K562 (cell line): Measurements from ENCODE around the gene RNFT2. TPM values are rescaled to one million over a fixed set of nuclear protein-coding genes. Genes with fewer than 3 reads are reported as not detected.
A peak's percentile ranks its signal among the peaks of the same experiment; 100 is the strongest.

ENCODE experiments used
- ATAC-seq: fragments of 200-7000 bp; cut with Tn5 transposase; 3 replicates; pipeline ENCODE4 v1.9.1; 2020; ENCODE audit warnings: moderate library complexity
- BruUV-seq: library from RNA; stranded (reverse); fragments of 400-500 nt; replicated peaks from 2 replicates; lab custom pipeline; 2021; lab: Mats Ljungman, UMichigan
- CTCF ChIA-PET: fragments of 300-600 bp; formaldehyde crosslinking; extraction: SDS; loops from one replicate; lab custom pipeline; 2021; ENCODE audit warnings: low intra/inter-chr PET ratio; lab: Yijun Ruan, JAX
- POLR2A ChIA-PET: fragments of 300-600, 350-650 bp; sonication (Branson Sonifier 250); formaldehyde crosslinking; extraction: SDS; loops from one replicate; lab custom pipeline; 2021; ENCODE audit warnings: antibody characterized with exemption, inconsistent platforms; lab: Yijun Ruan, JAX
- DNase-seq, 4 experiments: peaks; one replicate each; pipeline versions ENCODE4 v3.0.0 to v3.0.0-alpha.2; 2011 to 2018; ENCODE audit warnings: low spot score in 3 of 4, mixed read lengths in 3 of 4; ENCODE audit errors: extremely low read depth in 1 of 4
- FAIRE-seq: peaks from 2 replicates; lab custom pipeline; 2011; peaks lifted over from hg19 to GRCh38; lab: Jason Lieb, UNC
- H2AFZ ChIP-seq: 2 replicates; pipeline ENCODE4 v1.6.0; 2011; ENCODE audit warnings: low read depth, low read length, control low read depth, inconsistent platforms
- H3K27ac ChIP-seq: fragments of 200-600 bp; 3 replicates; pipeline ENCODE4 v1.8.0; 2011; ENCODE audit warnings: low read depth, mild to moderate bottlenecking, control low read depth, inconsistent platforms, low read length, moderate library complexity, mixed read lengths; ENCODE audit errors: extremely low read depth
- H3K27me3 ChIP-seq, 2 experiments: fragments of 300-600 bp in 1 of 2; 2 replicates in 1 of 2; 3 replicates in 1 of 2; pipeline versions ENCODE4 v1.6.0 to v1.8.0; 2011; ENCODE audit warnings: inconsistent platforms in 2 of 2, low read length in 2 of 2, mild to moderate bottlenecking in 1 of 2, mixed read lengths in 1 of 2, moderate library complexity in 1 of 2; ENCODE audit not compliant: control insufficient read depth in 2 of 2, insufficient read depth in 2 of 2
- H3K36me3 ChIP-seq: fragments of 300-600 bp; 3 replicates; pipeline ENCODE4 v1.8.0; 2011; ENCODE audit warnings: mild to moderate bottlenecking, low read length, inconsistent platforms; ENCODE audit not compliant: control insufficient read depth, insufficient read depth
- H3K4me1 ChIP-seq, 2 experiments: fragments of 200-600 bp in 1 of 2; replicated peaks in 1 of 2; 2 replicates in 1 of 2; 3 replicates in 1 of 2; pipeline versions ENCODE4 v1.5.1 to v1.8.0; 2011; ENCODE audit warnings: inconsistent platforms in 2 of 2, low read length in 2 of 2, mild to moderate bottlenecking in 1 of 2, mixed read lengths in 1 of 2, moderate library complexity in 1 of 2; ENCODE audit not compliant: control insufficient read depth in 2 of 2, insufficient read depth in 2 of 2
- H3K4me2 ChIP-seq: 2 replicates; pipeline ENCODE4 v1.6.1; 2011; ENCODE audit warnings: low read length, control low read depth, inconsistent platforms, mixed read lengths; ENCODE audit not compliant: insufficient read depth
- H3K4me3 ChIP-seq: fragments of 200-600 bp; sonication (generic), shearing (Covaris generic); 2 replicates; pipeline ENCODE4 v1.5.1; 2016; ENCODE audit warnings: control low read depth, inconsistent platforms
- H3K79me2 ChIP-seq: fragments of 200-600 bp; 3 replicates; pipeline ENCODE4 v1.8.0; 2011; ENCODE audit warnings: low read length, inconsistent platforms; ENCODE audit not compliant: control insufficient read depth, insufficient read depth
- H3K9ac ChIP-seq, 2 experiments: 2 replicates each; pipeline versions ENCODE4 v1.6.0 to v1.6.1; 2011; ENCODE audit warnings: low read depth in 2 of 2, low read length in 2 of 2, control low read depth in 1 of 2, inconsistent platforms in 1 of 2, mild to moderate bottlenecking in 1 of 2, mixed read lengths in 1 of 2; ENCODE audit not compliant: insufficient read depth in 1 of 2
- H3K9me1 ChIP-seq: one replicate; pipeline ENCODE4 v1.6.0; 2011; ENCODE audit warnings: inconsistent platforms, mild to moderate bottlenecking, low read length, moderate library complexity; ENCODE audit not compliant: control insufficient read depth, insufficient read depth
- H3K9me3 ChIP-seq: replicated peaks from 2 replicates; pipeline ENCODE4 v1.5.1; 2011; ENCODE audit warnings: low read depth, low read length, inconsistent platforms; ENCODE audit not compliant: control insufficient read depth, insufficient read depth
- H4K20me1 ChIP-seq: replicated peaks from 2 replicates; pipeline ENCODE4 v1.6.1; 2011; ENCODE audit warnings: low read length, inconsistent platforms, mixed read lengths; ENCODE audit not compliant: control insufficient read depth, insufficient read depth
- BMI1 ChIP-seq: fragments of 150-350 bp; IDR thresholded peaks from 2 replicates; pipeline ENCODE4 v1.6.1; 2014; ENCODE audit warnings: low read length
- ETV6 ChIP-seq, 3 experiments: fragments of 150-350 bp in 1 of 3; sonication (generic) in 1 of 3; formaldehyde crosslinking in 1 of 3; IDR thresholded peaks; 2 replicates each; pipeline versions ENCODE4 v1.6.1 to v1.8.0; 2014 to 2022; ENCODE audit warnings: borderline replicate concordance in 2 of 3, low read depth in 2 of 3, antibody characterized with exemption in 1 of 3, low read length in 1 of 3, mild to moderate bottlenecking in 1 of 3, missing genetic modification reagents in 1 of 3
- FOXJ3 ChIP-seq: sonication (generic); formaldehyde crosslinking; IDR thresholded peaks from 2 replicates; pipeline ENCODE4 v1.4.0; 2020; ENCODE audit warnings: mild to moderate bottlenecking, missing genetic modification reagents
- KAT2B ChIP-seq: IDR thresholded peaks from one replicate; pipeline ENCODE4 v1.6.1; 2012; ENCODE audit warnings: low read depth, mild to moderate bottlenecking, control low read depth, inconsistent platforms, low read length, moderate library complexity
- KLF6 ChIP-seq: fragments of 250-450 bp; sonication (Bioruptor Pico); IDR thresholded peaks from 2 replicates; pipeline ENCODE4 v1.4.0; 2020; ENCODE audit warnings: mild to moderate bottlenecking, moderate library complexity, borderline replicate concordance
- MYC ChIP-seq, 2 experiments: fragments of 250-450 bp in 1 of 2; sonication (Bioruptor Pico) in 1 of 2; IDR thresholded peaks; 2 replicates each; pipeline versions ENCODE4 v1.5.1 to v1.6.1; 2012 to 2021; ENCODE audit warnings: low read depth in 2 of 2, borderline replicate concordance in 1 of 2, improper control_type of control experiment in 1 of 2, low read length in 1 of 2, mild to moderate bottlenecking in 1 of 2, moderate library complexity in 1 of 2
- NFATC3 ChIP-seq: fragments of 450-650 bp; IDR thresholded peaks from 2 replicates; pipeline ENCODE4 v1.6.1; 2017; ENCODE audit warnings: mild to moderate bottlenecking
- PCBP2 ChIP-seq: fragments of 200-400 bp; formaldehyde crosslinking; IDR thresholded peaks from 2 replicates; pipeline ENCODE4 v1.6.1; 2018; ENCODE audit warnings: low read length, low read depth, mild to moderate bottlenecking, moderate library complexity; ENCODE audit not compliant: poor library complexity, severe bottlenecking
- PRMT5 ChIP-seq: sonication (generic); formaldehyde crosslinking; IDR thresholded peaks from 2 replicates; pipeline ENCODE4 v1.5.0; 2020; ENCODE audit warnings: missing genetic modification reagents
- PTBP1 ChIP-seq: fragments of 200-400 bp; formaldehyde crosslinking; IDR thresholded peaks from 2 replicates; pipeline ENCODE4 v1.6.1; 2017; ENCODE audit warnings: low read depth, low read length
- RBM25 ChIP-seq: fragments of 200-400 bp; formaldehyde crosslinking; IDR thresholded peaks from 2 replicates; pipeline ENCODE4 v1.6.1; 2018; ENCODE audit warnings: low read length, low read depth, moderate library complexity; ENCODE audit not compliant: severe bottlenecking
- SRSF3 ChIP-seq: fragments of 200-400 bp; formaldehyde crosslinking; IDR thresholded peaks from 2 replicates; pipeline ENCODE4 v1.6.1; 2016; ENCODE audit warnings: mild to moderate bottlenecking, low read length, moderate library complexity; ENCODE audit not compliant: insufficient read depth
- ZKSCAN1 ChIP-seq: fragments of 150-350 bp; IDR thresholded peaks from 2 replicates; pipeline ENCODE4 v1.6.1; 2016; ENCODE audit warnings: low read depth, low read length
- ZNF197 ChIP-seq: fragments of 200-800 bp; sonication (Bioruptor generic); IDR thresholded peaks from 2 replicates; pipeline ENCODE4 v1.6.1; 2016; ENCODE audit warnings: low read depth, missing genetic modification characterization, missing compliant biosample characterization
- WGBS: fragments of 100-300 bp; shearing (Covaris generic); methylation state at CpG from one replicate; pipeline ENCODE4 v1.1.6; 2016; ENCODE audit warnings: low coverage, mixed read lengths; ENCODE audit not compliant: insufficient coverage; ENCODE audit errors: missing lambda C conversion rate; 5-methylcytosine and 5-hydroxymethylcytosine counted together
- in situ Hi-C: fragments of 300-500 bp; cut with MboI; formaldehyde crosslinking; loops from 4 replicates; pipeline ENCODE4 v1.15.0; 2018; ENCODE audit warnings: inconsistent platforms, mixed read lengths
- intact Hi-C: fragments of 100-400 bp; cut with micrococcal nuclease; formaldehyde crosslinking; loops from 2 replicates; pipeline ENCODE4 v1.14.2; 2022
- polyA plus RNA-seq, 8 experiments: library from polyadenylated mRNA; depleted of rRNA in 4 of 8; stranded (reverse) in 5 of 8; unstranded in 3 of 8; fragments of >200 nt; fragmentation: Nextera tagmentation in 2 of 8; fragmentation: Illumina TruSeq in 1 of 8; extraction: Ambion mirVana in 2 of 8; extraction: Trizol in 1 of 8; gene quantifications; 2 replicates each; pipeline versions ENCODE4 v1.2.1 to v1.2.3, GENCODE V29; 2011 to 2014; ENCODE audit warnings: inconsistent platforms in 1 of 8, missing spikeins in 1 of 8
- total RNA-seq, 7 experiments: library from RNA; depleted of rRNA in 6 of 7; stranded (reverse); fragments of >200 nt in 6 of 7; fragmentation: Illumina TruSeq in 2 of 7; extraction: Trizol in 2 of 7; gene quantifications; 2 replicates each; pipeline versions ENCODE4 v1.2.1 to v1.2.3, GENCODE V29; 2011 to 2021; ENCODE audit warnings: low replicate concordance in 1 of 7
- TF ChIP-seq, protein P1 (sequence below): sonication (generic); formaldehyde crosslinking; IDR thresholded peaks from 2 replicates; pipeline ENCODE4 v1.8.0; 2022; ENCODE audit warnings: missing genetic modification reagents, mild to moderate bottlenecking, moderate library complexity, borderline replicate concordance

The RNFT2 gene
- total and polyA plus RNA-seq, 9 of the 15 experiments (the other 6 are each of a cell fraction or from before 2014, with no cell fraction given): 3.6 to 26.3 (median 9.5) TPM

DNA sequence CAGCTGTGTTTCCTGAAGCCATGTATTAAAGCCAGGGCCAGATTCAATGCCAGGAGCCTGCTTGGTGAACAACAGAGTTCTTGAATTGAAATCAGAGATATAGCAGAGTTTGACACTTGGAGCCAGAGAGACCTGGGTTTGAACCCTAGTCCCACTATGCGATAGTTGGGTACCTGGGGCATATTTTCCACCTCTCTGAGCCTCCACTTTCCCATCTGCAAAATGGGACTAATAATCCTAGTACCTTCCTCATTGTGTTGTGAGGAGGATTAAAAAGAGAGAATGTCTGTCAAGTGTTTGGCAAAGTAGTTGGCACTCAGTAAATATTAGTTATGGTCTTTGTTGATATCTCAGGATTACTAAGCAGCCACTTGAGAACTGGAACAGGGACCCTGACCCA is 149.1 kb downstream of the RNFT2 start:
- Histone ChIP-seq H3K4me2 (no peak overlapping the region), H3K9me1 (no peaks in the 10 kb centered on the region), H3K27ac (no peak overlapping the region), H3K9me3 (no peaks in the 10 kb centered on the region), H3K9ac (no peak overlapping the region), H3K4me1 (peaks cover 0 to under 1% of the 10 kb centered on the region in 2 experiments; a peak in 2 of 5 replicates), H3K27me3 (peaks cover 20 to 32% of the 10 kb centered on the region in 2 experiments), H3K79me2 (no peaks in the 10 kb centered on the region), H2AFZ (no peak overlapping the region), H3K36me3 (no peaks in the 10 kb centered on the region)
- CTCF ChIA-PET: no interaction called here
- no peak for DNase-seq
- no peak for ATAC-seq
- POLR2A ChIA-PET: no interaction called here
- 0% methylated on average over 1 of the region's 1 CpG for WGBS
- in situ Hi-C loops (no loop called here), intact Hi-C loops (no loop called here)
- no TSS peak for BruUV-seq
- no peak for TF ChIP-seq SRSF3
- peak; percentile 86 for TF ChIP-seq RBM25
- TF ChIP-seq, all 486 proteins: peak for 1
- H3K4me3 ChIP-seq: no peak overlapping the region
- H4K20me1 ChIP-seq: peaks cover 6% of the 10 kb centered on the region; the same call in 1 of the 2 replicates
- no peak for FAIRE-seq

DNA sequence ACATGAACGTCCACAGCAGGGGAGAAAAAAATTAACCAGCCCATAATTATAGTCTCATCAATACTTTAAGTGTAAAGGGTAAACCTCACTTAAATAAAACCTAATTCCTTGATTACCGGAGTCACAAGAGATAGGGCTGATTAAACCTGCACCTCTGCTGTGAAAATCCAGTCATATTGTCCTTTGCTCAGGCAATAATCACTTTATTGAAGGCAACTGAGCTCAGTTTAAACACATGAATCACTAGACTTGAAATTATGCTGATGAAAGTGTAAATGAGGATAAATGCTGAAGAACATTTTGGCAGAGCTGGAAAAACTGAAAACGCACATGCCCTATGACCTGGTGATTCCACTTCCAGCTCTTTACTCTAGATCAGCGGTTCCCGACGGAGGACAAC is 149.8 kb downstream of the RNFT2 start:
- ChIA-PET CTCF (no interaction called here), POLR2A (interaction anchor here (0.5 kb wide), 1 partner anchor 151 kb away, joined by 3 read pairs; no protein-coding TSS in a partner anchor)
- intact Hi-C loops: no loop called here
- FAIRE-seq: no peak
- Histone ChIP-seq H3K4me1 (peaks cover 0 to 6% of the 10 kb centered on the region in 2 experiments; a peak in 2 of 5 replicates), H2AFZ (no peak overlapping the region), H3K9me1 (no peaks in the 10 kb centered on the region), H3K79me2 (no peaks in the 10 kb centered on the region), H3K27ac (no peak overlapping the region), H3K4me3 (no peak overlapping the region), H3K4me2 (no peak overlapping the region), H3K9ac (no peak overlapping the region), H3K36me3 (no peaks in the 10 kb centered on the region), H3K9me3 (no peaks in the 10 kb centered on the region), H4K20me1 (0 out of 2 replicates have a peak, but pooled peaks cover 4% of the 10 kb centered on the region), H3K27me3 (peaks cover 14 to 25% of the 10 kb centered on the region in 2 experiments)
- no TSS peak for BruUV-seq
- no peak for DNase-seq
- no peak for ATAC-seq
- WGBS: 6% methylated on average over 6 of the region's 6 CpGs
- in situ Hi-C loops: no loop called here
- TF ChIP-seq FOXJ3 (no peak), ZNF197 (no peak), BMI1 (no peak), MYC (IDR thresholded peaks at IDR 0.05; ENCODE audit: low read depth, low read length) (no peak), MYC (CRISPR knock-in tag; IDR thresholded peaks at IDR 0.05; ENCODE audit: borderline replicate concordance, low read depth) (no peak), PCBP2 (no peak), PRMT5 (CRISPR knock-in tag) (no peak), PTBP1 (no peak), ETV6 (IDR thresholded peaks at IDR 0.05; ENCODE audit: borderline replicate concordance in 1 of 2, low read depth in 2 of 2, low read length in 1 of 2) (no peak), ETV6 (CRISPR knock-in tag; IDR thresholded peaks at IDR 0.05; ENCODE audit: borderline replicate concordance) (no peak), ZKSCAN1 (no peak), NFATC3 (no peak), RBM25 (no peak), KLF6 (no peak), KAT2B (no peak)
- TF ChIP-seq, protein P1, sequence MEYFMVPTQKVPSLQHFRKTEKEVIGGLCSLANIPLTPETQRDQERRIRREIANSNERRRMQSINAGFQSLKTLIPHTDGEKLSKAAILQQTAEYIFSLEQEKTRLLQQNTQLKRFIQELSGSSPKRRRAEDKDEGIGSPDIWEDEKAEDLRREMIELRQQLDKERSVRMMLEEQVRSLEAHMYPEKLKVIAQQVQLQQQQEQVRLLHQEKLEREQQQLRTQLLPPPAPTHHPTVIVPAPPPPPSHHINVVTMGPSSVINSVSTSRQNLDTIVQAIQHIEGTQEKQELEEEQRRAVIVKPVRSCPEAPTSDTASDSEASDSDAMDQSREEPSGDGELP (CRISPR knock-in tag): no peak
